Gastroesophageal sphincter (tissue), 4 donors: Measurements from ENCODE around the gene EFR3B. TPM values are rescaled to one million over a fixed set of nuclear protein-coding genes. Genes with fewer than 3 reads are reported as not detected.

Experiments used
- ATAC-seq: fragments of 150-250 bp; one replicate; pipeline ENCODE4 v1.9.1; 2016; ENCODE audit warnings: mild to moderate bottlenecking, moderate library complexity
- H3K27ac ChIP-seq, 4 donors: fragments of 200-600 bp; sonication (generic) in 3 of 4; 1 replicate in 3 of 4; 2 replicates in 1 of 4; pipeline ENCODE4 v1.5.1; 2016 to 2019
- H3K27me3 ChIP-seq: fragments of 200-600 bp; sonication (generic); one replicate; pipeline ENCODE4 v1.5.1; 2019
- H3K36me3 ChIP-seq, 2 donors: fragments of 200-600 bp; sonication (generic); one replicate each; pipeline ENCODE4 v1.5.1; 2019; ENCODE audit warnings: control low read depth in 1 of 2
- H3K4me1 ChIP-seq, 3 donors: fragments of 200-600 bp; sonication (generic); 1 replicate in 2 of 3; 2 replicates in 1 of 3; pipeline ENCODE4 v1.5.1; 2016 to 2019; ENCODE audit warnings: control low read depth in 2 of 3
- H3K4me3 ChIP-seq, 2 donors: fragments of 200-600 bp; sonication (generic); one replicate each; pipeline ENCODE4 v1.5.1; 2019; ENCODE audit warnings: mild to moderate bottlenecking in 1 of 2, moderate library complexity in 1 of 2
- H3K9me3 ChIP-seq, 3 donors: fragments of 200-600 bp; sonication (generic); one replicate each; pipeline ENCODE4 v1.5.1; 2017 to 2019; ENCODE audit warnings: control low read depth in 2 of 3
- EP300 ChIP-seq: sonication (generic); formaldehyde crosslinking; IDR thresholded peaks from one replicate; pipeline ENCODE4 v1.6.1; 2017; ENCODE audit warnings: antibody characterized with exemption, mild to moderate bottlenecking
- POLR2A ChIP-seq, 2 donors: fragments of 450-650 bp; IDR thresholded peaks; one replicate each; pipeline ENCODE4 v1.6.1; 2017; ENCODE audit warnings: antibody characterized with exemption in 2 of 2, mild to moderate bottlenecking in 2 of 2, moderate library complexity in 1 of 2
- POLR2AphosphoS5 ChIP-seq: sonication (generic); formaldehyde crosslinking; IDR thresholded peaks from one replicate; pipeline ENCODE4 v1.6.1; 2017; ENCODE audit warnings: antibody characterized with exemption
- WGBS, 2 donors: methylation state at CpG; one replicate each; pipeline ENCODE4 v1.1.5; 2018; ENCODE audit warnings: low coverage in 1 of 2; 5-methylcytosine and 5-hydroxymethylcytosine counted together
- total RNA-seq, 4 donors: library from RNA; depleted of rRNA; stranded (reverse); fragments of >200 nt; gene quantifications; one replicate each; pipeline ENCODE4 v1.1.0, GENCODE V29; 2016
- TF ChIP-seq, protein P1 (sequence below), 4 experiments: fragments of 200-600 bp in 2 of 4; fragments of 450-650 bp in 2 of 4; sonication (generic) in 1 of 4; IDR thresholded peaks; one replicate each; pipeline ENCODE4 v1.5.1; 2017 to 2019; ENCODE audit warnings: antibody characterized with exemption in 4 of 4, mild to moderate bottlenecking in 2 of 4, moderate library complexity in 2 of 4

Gene EFR3B
- total RNA-seq, 4 donors from 2014 or later: 0.67 to 2.4 (median 1.5) TPM

DNA sequence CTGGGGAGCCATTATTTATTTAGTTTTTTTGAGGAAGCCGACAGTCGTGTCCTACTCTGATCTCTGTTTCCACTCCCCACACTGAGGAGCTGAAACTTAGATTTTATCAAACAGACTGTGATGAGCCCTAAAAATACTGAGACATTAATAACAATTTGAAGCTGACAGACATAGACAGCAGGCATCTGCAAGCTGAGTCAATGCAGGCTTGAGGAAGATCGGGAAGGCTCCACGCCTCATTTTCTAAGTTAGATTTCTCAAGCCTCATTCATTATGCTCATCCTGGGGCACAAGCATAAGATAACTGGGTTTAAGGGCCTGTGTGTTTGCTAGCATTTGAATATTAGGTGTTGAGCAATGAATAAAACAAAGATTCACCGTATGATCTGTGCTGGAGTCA, 26.3 kb downstream of the EFR3B start:
- 41 to 71% methylated on average over 4 to 5 of the region's 5 CpGs for WGBS, 2 donors

DNA sequence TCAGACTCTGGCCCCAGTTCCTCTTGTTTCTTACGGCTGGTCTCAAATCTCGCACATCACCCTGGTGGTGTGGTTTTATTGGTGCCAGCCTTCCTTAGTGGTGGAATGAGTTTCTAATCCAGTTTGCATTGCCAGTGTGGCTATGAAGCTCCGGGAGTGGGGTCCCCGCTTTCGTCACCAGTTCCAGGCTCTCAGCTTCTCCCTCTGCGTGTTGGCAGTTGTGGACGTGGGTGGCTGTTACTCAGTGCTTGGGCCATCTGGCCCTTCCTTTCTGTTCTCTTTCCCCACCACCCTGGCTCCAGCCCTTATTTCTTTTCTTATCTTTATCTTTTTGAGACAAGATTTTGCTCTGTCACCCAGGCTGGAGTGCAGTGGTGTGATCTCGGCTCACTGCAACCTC, 30.1 kb downstream of the EFR3B start:
- Histone ChIP-seq H3K27ac (no peak overlapping the region), H3K4me1 (no peaks in the 10 kb centered on the region), H3K4me3 (no peak overlapping the region), H3K9me3 (no peaks in the 10 kb centered on the region), H3K27me3 (no peaks in the 10 kb centered on the region), H3K36me3 (no peaks in the 10 kb centered on the region)
- TF ChIP-seq POLR2A (IDR thresholded peaks at IDR 0.05) (no peak), EP300 (no peak), POLR2AphosphoS5 (no peak)
- TF ChIP-seq, protein P1, sequence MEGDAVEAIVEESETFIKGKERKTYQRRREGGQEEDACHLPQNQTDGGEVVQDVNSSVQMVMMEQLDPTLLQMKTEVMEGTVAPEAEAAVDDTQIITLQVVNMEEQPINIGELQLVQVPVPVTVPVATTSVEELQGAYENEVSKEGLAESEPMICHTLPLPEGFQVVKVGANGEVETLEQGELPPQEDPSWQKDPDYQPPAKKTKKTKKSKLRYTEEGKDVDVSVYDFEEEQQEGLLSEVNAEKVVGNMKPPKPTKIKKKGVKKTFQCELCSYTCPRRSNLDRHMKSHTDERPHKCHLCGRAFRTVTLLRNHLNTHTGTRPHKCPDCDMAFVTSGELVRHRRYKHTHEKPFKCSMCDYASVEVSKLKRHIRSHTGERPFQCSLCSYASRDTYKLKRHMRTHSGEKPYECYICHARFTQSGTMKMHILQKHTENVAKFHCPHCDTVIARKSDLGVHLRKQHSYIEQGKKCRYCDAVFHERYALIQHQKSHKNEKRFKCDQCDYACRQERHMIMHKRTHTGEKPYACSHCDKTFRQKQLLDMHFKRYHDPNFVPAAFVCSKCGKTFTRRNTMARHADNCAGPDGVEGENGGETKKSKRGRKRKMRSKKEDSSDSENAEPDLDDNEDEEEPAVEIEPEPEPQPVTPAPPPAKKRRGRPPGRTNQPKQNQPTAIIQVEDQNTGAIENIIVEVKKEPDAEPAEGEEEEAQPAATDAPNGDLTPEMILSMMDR (IDR thresholded peaks at IDR 0.05): no peak
- no peak for ATAC-seq
- 89 to 90% methylated on average over 5 of the region's 8 CpGs for WGBS, 2 donors

More for the DNA sequence above, 26.3 kb downstream of the EFR3B start:
- TF ChIP-seq POLR2AphosphoS5 (no peak), POLR2A (IDR thresholded peaks at IDR 0.05) (no peak)
- Histone ChIP-seq H3K36me3 (no peaks in the 10 kb centered on the region), H3K27ac (no peak overlapping the region), H3K9me3 (no peaks in the 10 kb centered on the region), H3K4me3 (no peak overlapping the region), H3K4me1 (peaks cover 0 to 19% (median 8%) of the 10 kb centered on the region in 3 donors), H3K27me3 (no peaks in the 10 kb centered on the region)
- no peak for ATAC-seq

DNA sequence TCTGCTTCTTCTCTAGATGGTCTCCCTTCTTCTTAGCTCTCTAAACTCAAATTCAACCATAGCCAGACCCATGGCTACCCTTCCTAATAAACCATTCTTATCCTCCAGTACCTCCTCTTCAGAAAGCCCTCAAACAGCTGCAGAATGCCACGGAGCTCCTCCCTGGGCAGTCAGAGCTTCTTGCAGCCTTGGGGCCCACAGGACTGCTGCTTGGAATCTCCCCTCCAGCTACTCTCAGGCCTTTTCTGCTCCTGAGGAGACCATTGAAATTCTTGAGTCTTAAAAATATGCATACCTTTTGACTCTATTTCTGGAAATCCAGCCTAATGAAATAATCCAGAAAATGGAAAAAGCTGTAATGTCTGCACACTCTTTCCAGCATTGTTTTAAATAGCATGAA, 30.7 kb downstream of the EFR3B start:
- H3K4me3 ChIP-seq: no peak overlapping the region
- WGBS, 2 donors: 56 to 57% methylated on average over 1 of the region's 1 CpG
- H3K36me3 ChIP-seq: no peaks in the 10 kb centered on the region
- H3K9me3 ChIP-seq: no peaks in the 10 kb centered on the region
- H3K27ac ChIP-seq: no peak overlapping the region
- H3K27me3 ChIP-seq: no peaks in the 10 kb centered on the region
- TF ChIP-seq POLR2A (IDR thresholded peaks at IDR 0.05): no peak
- TF ChIP-seq, protein P1 (IDR thresholded peaks at IDR 0.05): no peak
- no peak for TF ChIP-seq POLR2AphosphoS5
- TF ChIP-seq EP300: no peak
- no peaks in the 10 kb centered on the region for H3K4me1 ChIP-seq
- ATAC-seq: no peak

DNA sequence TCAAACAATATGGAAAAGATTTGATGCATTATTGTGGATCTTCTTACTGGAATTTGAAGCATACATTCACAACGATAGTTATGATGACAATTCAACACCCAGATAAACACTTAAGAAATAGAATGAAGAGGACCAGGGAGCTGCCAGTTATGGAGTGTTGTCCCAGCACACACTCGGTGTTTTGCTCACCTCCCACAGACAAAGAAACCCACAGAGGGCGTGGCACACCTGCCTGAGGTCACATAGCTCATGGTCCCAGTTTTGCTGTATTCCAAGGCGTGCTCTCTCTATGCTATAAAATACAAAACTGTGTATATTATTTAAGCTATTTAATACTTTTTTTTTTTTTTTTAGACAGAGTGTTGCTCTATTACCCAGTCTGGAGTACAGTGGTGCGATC, 31.1 kb downstream of the EFR3B start:
- Histone ChIP-seq H3K4me1 (peaks cover 0 to 4% (median 0%) of the 10 kb centered on the region in 3 donors), H3K9me3 (no peaks in the 10 kb centered on the region), H3K36me3 (no peaks in the 10 kb centered on the region), H3K27ac (no peak overlapping the region), H3K27me3 (no peaks in the 10 kb centered on the region), H3K4me3 (no peak overlapping the region)
- no peak for ATAC-seq
- no peak for TF ChIP-seq POLR2AphosphoS5
- no peak for TF ChIP-seq EP300
- no peak for TF ChIP-seq POLR2A (IDR thresholded peaks at IDR 0.05)
- TF ChIP-seq, protein P1 (IDR thresholded peaks at IDR 0.05): no peak
- 52 to 70% methylated on average over 3 to 5 of the region's 5 CpGs for WGBS, 2 donors

DNA sequence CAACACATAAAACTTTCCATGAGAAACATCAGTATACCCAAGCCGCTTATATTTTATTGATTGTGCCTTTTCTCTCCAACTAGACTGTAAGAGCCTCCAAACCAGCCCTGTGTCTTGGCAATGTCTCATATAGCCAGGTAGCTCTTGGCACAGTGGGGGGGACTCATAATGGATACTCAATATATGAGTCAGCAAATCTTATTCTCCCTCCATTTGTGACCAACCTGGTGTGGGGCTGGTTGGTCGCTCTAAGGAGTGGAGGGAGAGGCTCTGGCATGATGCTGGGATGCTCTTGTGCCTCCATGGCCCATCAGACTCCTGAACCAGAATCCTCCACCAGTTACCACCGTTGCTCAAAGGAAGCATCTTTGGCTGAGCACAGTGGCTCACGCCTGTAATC, 32.0 kb downstream of the EFR3B start:
- no peaks in the 10 kb centered on the region for H3K36me3 ChIP-seq
- no peak overlapping the region for H3K4me3 ChIP-seq
- TF ChIP-seq POLR2A (IDR thresholded peaks at IDR 0.05) (no peak), EP300 (no peak), POLR2AphosphoS5 (no peak)
- TF ChIP-seq, protein P1 (IDR thresholded peaks at IDR 0.05): no peak
- no peaks in the 10 kb centered on the region for H3K27me3 ChIP-seq
- WGBS, 2 donors: 100% methylated on average over 1 of the region's 4 CpGs
- H3K4me1 ChIP-seq: peaks cover 0 to 13% (median 2%) of the 10 kb centered on the region in 3 donors
- no peak overlapping the region for H3K27ac ChIP-seq
- no peaks in the 10 kb centered on the region for H3K9me3 ChIP-seq
- ATAC-seq: no peak
